ENCODE results near the gene CBX5. TPM values are rescaled to one million over a fixed set of nuclear protein-coding genes. Genes with fewer than 3 reads are reported as not detected.

CBX5 gene
- total and polyA plus RNA-seq, 5 donors from 2014 or later, result 18.2 to 38.9 (median 19.9) TPM

DNA sequence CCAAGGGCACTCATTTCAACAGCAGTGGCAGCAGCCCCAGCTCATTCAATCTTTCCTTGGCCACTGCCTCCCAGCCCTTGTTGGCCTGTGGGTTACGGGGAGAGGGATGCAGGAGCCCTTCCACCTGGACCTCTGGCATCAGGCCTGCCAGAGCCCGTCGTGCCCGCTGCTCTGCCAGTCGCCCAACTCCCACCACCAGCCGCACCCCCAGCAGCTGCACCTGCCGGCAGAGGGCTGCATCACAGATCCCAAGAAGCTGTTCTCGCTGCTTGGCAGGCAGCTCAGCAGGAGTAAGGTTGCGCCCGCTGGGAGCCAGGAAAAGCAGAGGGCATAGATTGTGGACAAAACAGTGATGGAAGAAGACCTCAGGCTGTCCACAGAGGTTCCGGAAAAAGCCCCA lies 97.8 kb downstream of the CBX5 start:
- peaks cover 24% of the 10 kb centered on the region for H3K36me3 Mint-ChIP-seq
- H3K9me3 Mint-ChIP-seq, result no peaks in the 10 kb centered on the region
- H3K27me3 Mint-ChIP-seq, result no peaks in the 10 kb centered on the region
- H3K27ac Mint-ChIP-seq, result no peak overlapping the region
- no peak overlapping the region for H3K27ac ChIP-seq (ENCODE audit: insufficient read depth, low read length, poor library complexity, severe bottlenecking)
- no peak for ATAC-seq (ENCODE audit: low read depth in 2 of 2)
- peaks cover 0 to 11% (median 5%) of the 10 kb centered on the region in 4 donors for H3K4me1 Mint-ChIP-seq
- no peaks in the 10 kb centered on the region for H3K4me1 ChIP-seq (ENCODE audit: control insufficient read depth, insufficient read depth, low read length, poor library complexity, severe bottlenecking)
- no peaks in the 10 kb centered on the region for H3K27me3 ChIP-seq (ENCODE audit: control insufficient read depth, insufficient read depth, low read length)
- H3K36me3 ChIP-seq (ENCODE audit: control insufficient read depth, insufficient read depth, low read length), result peaks cover 18% of the 10 kb centered on the region
- DNase-seq, result no peak
- H3K9me3 ChIP-seq (ENCODE audit: control insufficient read depth in 2 of 2, low read length in 2 of 2), result no peaks in the 10 kb centered on the region
- H3K4me3 Mint-ChIP-seq, result no peak overlapping the region
- H3K4me3 ChIP-seq (ENCODE audit: low read depth, low read length), result no peak overlapping the region

Other genes starting within 250 kb of the CBX5 start
- not detected for gene HOXC5, start 247.1 kb downstream of the CBX5 start, total RNA-seq
- not detected for gene HOXC5, start 247.1 kb downstream of the CBX5 start, polyA plus RNA-seq
- gene HOXC4, start 226.3 kb downstream of the CBX5 start, total RNA-seq, result 0.32 TPM
- gene HOXC4, start 226.3 kb downstream of the CBX5 start, polyA plus RNA-seq, result under 1 TPM in 1 of 4 donors, not detected in 3; 0.09 TPM
- gene SMUG1, start 91.1 kb downstream of the CBX5 start, total RNA-seq, result 13.0 TPM
- gene SMUG1, start 91.1 kb downstream of the CBX5 start, polyA plus RNA-seq, result 10 to 100 TPM; 24.5 to 38.1 (median 30.7) TPM
- 1,288 TPM for gene HNRNPA1, start 604 bp upstream of the CBX5 start, total RNA-seq
- 100 to 1,000 TPM; 750 to 913 (median 830) TPM for gene HNRNPA1, start 604 bp upstream of the CBX5 start, polyA plus RNA-seq
- 2.8 TPM for gene NFE2, start 20.9 kb upstream of the CBX5 start, total RNA-seq
- under 1 TPM in 1 of 4 donors, not detected in 3; 0.18 TPM for gene NFE2, start 20.9 kb upstream of the CBX5 start, polyA plus RNA-seq
- 65.3 TPM for gene COPZ1, start 45.0 kb upstream of the CBX5 start, total RNA-seq
- 100 to 1,000 TPM; 151 to 213 (median 168) TPM for gene COPZ1, start 45.0 kb upstream of the CBX5 start, polyA plus RNA-seq
- gene GPR84, start 84.4 kb upstream of the CBX5 start, total RNA-seq, result not detected
- gene GPR84, start 84.4 kb upstream of the CBX5 start, polyA plus RNA-seq, result not detected
- 0.86 TPM for gene ZNF385A, start 104.6 kb upstream of the CBX5 start, total RNA-seq
- under 1 TPM in 2 of 4 donors, not detected in 2; 0.14 to 0.17 TPM for gene ZNF385A, start 104.6 kb upstream of the CBX5 start, polyA plus RNA-seq
- 57.4 TPM for gene ITGA5, start 139.1 kb upstream of the CBX5 start, total RNA-seq
- 10 to 100 TPM; 18.6 to 31.8 (median 23.7) TPM for gene ITGA5, start 139.1 kb upstream of the CBX5 start, polyA plus RNA-seq
- 3.0 TPM for gene GTSF1, start 193.5 kb upstream of the CBX5 start, total RNA-seq
- 10 to 100 TPM; 12.7 to 30.3 (median 18.4) TPM for gene GTSF1, start 193.5 kb upstream of the CBX5 start, polyA plus RNA-seq
- gene NCKAP1L, start 217.6 kb upstream of the CBX5 start, total RNA-seq, result 142 TPM
- gene NCKAP1L, start 217.6 kb upstream of the CBX5 start, polyA plus RNA-seq, result 100 to 1,000 TPM in 2 of 4 donors, 10 to 100 TPM in 2; 91.3 to 138 (median 115) TPM